Measurements from ENCODE around the gene DNLZ.
"Not testable (repeated sequence)": the region's sequence is repeated elsewhere in the genome, so short reads cannot be mapped to it uniquely, and the experiment has no call there.

The DNLZ gene

GRCh38 chr9:136328622-136329041, 34.9 kb downstream of the DNLZ start:
- DNase-seq = peak; percentile 36

- DNase-seq = no peak
Observed at GRCh38 chr9:136328011-136328621, 35.4 kb downstream of the DNLZ start.

- no peak for DNase-seq
Observed at GRCh38 chr9:136327304-136327974, 36.1 kb downstream of the DNLZ start, which contains the start of gene GPSM1. GPSM1 (plus strand) TSS chr9:136327539; CDS start chr9:136327696, 157 bp downstream.

GRCh38 chr9:136326761-136327303, 36.7 kb downstream of the DNLZ start:
- DNase-seq = no peak

- no peak for DNase-seq
Observed at GRCh38 chr9:136326061-136326760, 37.3 kb downstream of the DNLZ start.

DNA sequence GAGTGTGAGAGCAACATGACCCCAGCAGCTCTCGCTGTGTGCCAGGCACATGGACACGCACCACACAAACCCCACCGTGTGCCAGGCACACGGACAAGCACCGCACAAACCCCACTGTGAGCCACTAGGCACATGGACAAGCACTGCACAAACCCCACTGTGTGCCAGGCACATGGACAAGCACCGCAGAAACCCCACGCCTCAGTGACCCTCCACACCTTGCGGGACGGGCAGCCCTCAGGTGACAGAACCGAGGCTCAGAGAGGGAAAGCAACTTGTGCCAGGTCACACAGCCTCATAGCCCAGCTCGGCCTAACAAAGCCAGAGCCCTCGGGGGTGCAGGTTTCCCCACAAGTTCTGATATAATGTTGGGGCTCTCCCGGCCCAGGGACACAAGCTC, 38.2 kb downstream of the DNLZ start:
- no peak for DNase-seq

DNA sequence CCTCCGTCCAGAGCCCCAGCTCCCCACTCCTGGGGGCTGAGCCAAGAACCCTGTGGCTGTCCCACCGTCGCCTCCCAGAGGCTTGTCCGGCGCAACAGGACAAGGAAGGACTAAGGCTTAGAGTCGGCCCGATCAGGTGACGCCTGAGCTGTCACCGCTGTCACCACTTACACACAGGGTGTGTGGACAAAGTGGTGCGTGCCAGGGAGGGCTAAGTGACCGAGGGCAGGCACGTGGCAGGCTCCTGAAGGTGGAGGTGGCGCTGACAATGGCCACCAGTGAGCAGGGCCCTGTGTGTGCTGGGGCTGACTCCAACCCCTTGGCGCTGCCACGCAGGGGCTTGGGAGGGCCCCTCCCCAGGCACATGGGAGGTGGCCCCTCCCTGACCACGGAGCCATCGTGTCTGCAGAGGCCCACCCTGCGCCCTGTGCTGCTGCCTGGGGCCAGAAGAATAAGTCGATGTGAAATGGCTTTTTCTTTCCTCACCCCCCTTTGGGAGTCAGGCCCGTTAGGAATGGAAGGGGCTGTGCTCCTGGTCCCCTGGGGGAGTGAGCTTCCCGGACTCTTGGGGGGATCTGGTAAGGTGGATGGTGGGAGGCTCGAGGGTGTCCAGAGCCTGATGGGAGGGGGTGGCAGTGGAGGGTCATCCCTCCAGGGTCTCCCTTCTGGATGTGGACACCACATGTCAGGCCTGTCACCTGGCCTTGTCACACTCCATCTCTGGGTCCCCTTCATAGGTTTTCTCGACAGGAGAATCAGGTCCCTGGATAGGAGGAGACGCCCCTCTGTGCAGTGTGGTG, 38.8 kb downstream of the DNLZ start:
- DNase-seq = no peak

DNA sequence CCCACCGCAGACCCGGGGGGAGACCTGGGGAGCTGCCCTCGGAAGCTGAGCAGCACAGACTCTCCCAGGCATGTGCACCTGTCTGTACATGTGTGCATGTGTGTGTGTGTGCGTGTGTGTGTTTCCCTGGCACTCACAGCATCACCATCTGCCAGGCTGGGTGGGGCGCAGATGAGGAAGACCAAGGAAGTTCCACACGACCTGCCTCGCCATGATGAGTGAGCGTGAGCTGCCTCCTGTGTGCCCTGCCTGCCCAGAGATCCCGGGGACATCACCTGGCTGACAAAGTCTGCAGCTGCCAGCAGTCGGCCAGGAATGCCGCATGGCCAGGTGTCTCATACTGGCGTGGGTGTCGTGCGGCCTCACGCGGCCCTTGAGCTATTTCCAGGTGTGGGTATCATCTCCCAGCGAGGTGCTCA, 40.2 kb downstream of the DNLZ start:
- DNase-seq = no peak

DNA sequence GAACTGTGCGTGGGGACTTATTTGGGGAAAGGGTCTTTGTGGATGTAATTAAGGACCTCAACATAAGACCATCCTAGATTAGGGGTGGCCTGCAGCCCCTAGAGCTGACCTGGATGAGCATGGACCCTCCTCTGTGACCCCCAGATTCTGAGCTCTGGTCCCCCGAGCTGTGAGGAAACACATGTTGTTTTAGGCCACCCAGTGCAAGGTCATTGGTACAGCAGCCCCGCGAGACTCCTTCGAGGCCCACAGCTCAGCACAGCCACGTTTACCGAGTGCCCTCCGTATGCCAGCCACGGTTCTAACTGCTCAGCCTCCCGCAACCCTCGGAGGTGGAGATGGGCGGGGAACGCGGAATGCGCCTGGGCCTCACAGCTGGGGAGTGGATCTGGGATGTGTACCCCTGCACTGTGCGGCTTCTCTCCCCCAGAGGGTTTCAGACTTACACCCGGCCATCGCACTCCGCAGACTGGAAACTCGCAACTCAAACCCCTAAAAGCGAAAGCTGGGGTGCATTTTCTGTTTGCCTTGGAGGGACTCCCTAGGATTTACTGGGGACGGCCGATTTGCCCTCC, 40.7 kb downstream of the DNLZ start:
- DNase-seq = no peak

DNA sequence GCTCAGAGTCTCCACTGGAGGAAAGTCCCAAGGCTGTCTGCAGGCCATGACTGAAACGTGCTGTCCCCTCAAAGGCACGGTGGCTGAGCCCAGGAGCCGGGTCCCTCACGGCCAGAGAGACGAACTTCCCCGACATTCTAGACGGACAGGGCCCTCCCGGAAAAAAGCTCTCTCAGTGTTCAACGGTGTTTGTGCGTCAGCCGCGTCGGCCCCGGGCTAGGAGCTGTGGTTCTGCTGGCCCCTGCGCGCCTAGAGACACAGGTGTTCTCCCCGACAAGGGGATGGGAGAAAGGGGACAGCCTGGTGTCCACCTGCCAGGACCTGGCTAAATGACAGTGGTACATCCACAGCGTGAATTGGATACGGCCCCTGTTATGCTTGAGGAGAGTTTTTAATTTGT, 42.0 kb downstream of the DNLZ start:
- DNase-seq = no peak

GRCh38 chr9:136320972-136321371, 42.6 kb downstream of the DNLZ start:
- not testable (repeated sequence) for DNase-seq

DNA sequence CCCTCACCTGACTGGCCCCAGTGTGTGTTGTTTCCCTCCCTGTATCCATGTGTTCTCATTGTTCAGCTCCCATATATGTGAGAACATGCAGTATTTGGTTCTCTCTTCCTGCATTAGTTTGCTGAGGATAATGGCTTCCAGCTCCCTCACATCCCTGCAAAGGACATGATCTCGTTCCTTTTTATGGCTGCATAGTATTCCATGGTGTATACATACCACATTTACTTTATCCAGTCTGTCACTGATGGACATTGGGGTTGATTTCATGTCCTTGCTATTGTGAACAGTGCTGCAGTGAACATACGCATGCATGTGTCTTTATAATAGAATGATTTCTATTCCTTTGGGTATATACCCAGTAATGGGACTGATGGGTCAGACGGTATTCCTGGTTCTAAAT, 43.6 kb downstream of the DNLZ start:
- not testable (repeated sequence) for DNase-seq

DNA sequence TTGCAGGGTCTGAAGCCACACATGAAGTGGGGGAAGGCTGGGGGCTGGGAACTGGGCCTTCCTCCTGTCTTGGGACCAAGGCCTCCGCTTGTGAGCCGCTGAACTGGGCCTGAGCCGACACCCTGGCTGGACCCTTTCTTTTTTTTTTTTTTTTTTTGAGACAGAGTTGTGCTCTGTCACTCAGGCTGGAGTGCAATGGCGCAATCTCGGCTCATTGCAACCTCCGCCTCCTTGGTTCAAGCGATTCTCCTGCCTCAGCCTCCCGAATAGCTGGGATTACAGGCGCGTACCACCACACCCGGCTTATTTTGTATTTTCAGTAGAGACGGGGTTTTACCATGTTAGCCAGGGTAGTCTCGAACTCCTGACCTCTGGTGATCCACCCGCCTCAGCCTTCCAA, 44.3 kb downstream of the DNLZ start:
- DNase-seq = not testable (repeated sequence)

- no peak for DNase-seq
Observed at GRCh38 chr9:136318776-136319241, 44.7 kb downstream of the DNLZ start.

DNA sequence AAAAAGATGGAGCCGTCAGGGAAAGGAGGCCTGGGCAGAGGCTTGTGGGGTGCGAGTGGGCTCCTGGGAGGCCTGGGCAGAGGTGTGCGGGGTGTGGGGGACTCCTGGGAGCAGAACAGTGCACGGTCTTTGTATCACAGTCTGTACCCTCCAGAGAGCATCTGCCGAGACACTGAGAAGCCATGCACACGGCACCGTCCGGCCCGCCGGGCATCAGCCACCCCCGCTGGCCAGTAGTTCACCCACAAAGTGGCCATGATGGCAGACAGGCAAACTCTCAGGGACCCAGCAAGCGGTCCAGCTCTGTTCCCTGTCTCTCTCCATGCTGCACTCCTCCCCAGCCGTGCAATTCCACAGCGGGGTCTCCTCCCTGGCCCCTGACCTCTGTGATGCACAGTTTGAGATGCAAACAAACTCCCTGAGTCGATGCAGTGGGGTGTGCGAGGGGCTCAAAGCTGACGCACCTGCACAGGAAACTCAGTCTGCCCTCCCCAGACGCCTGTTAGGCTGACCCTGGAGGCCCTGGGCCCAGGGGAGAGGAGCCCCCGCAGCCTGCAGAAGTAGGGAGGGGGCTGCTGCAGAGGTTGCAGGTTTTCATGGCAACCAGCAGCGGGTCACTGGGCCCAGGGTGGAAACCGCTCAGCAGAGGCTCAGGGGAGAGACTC, 45.3 kb downstream of the DNLZ start:
- DNase-seq = no peak

DNA sequence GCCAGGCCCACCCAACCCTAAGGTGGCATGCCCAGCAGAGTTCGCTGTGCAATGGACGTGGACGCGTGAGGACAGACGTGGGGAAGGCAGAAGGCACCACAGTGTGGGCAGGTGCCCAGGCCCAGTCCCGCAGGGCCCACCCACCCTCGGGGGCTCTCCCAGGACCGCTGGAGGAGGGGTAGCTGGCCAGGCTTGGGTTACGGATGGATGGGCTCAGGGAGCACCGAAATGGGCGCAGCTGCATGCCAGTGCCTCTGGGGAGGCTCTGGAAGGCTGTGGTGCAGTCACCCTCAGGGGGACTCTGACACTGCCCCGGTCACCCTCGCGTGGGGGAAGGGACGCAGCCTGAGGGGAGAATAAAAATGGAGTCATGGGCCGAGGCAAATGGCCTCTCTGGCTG, 45.8 kb downstream of the DNLZ start:
- no peak for DNase-seq

- DNase-seq = no peak
Observed at GRCh38 chr9:136316896-136317676, 46.5 kb downstream of the DNLZ start.

DNA sequence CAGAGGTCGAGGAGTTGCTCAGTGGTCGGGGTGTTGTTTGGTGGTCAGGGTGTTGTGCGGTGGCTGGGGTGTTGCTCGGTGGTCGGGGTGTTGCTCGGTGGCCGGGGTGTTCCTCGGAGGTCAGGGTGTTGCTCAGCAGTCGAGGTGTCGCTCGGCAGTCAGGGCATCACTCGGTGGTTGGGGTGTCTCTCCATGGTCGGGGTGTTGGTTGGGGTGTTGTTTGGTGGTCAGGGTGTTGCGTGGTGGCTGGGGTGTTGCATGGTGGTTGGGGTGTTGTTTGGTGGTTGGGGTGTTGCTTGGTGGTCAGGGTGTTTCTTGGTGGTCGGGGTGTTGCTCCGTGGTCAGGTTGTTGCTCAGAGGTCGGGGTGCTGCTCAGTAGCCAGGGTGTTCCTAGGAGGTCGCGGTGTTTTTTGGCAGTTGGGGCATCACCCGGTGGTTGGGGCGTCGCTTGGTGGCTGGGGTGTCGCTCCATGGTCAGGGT, 47.2 kb downstream of the DNLZ start:
- no peak for DNase-seq

GRCh38 chr9:136314944-136315343, 48.6 kb downstream of the DNLZ start:
- DNase-seq = no peak

DNA sequence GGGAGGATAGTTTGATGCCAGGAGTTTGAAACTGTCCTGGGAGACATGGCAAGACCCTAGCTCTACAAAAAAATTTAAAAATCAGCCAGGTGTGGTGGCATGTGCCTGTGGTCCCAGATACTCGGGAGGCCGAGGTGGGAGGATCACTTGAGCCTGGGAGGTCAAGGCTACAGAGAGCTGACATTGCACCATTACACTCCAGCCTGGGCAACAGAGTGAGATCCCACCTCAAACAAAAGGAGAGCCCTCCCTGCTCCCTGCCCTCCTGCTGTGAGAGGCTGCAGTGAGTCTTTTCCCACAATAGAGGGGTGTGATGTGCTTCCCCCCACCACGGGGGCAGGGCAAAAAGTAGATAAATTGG, 49.5 kb downstream of the DNLZ start:
- DNase-seq = no peak
